Stomach (tissue), 9 donors: ENCODE measurements around the gene CCL14. TPM values are rescaled to one million over a fixed set of nuclear protein-coding genes. Genes with fewer than 3 reads are reported as not detected.

Experiments used
- DNase-seq, 2 donors: peaks; one replicate each; pipeline versions ENCODE4 v3.0.0 to v3.0.0-alpha.2; 2013 to 2019
- H3K27ac ChIP-seq, 5 donors: fragments of 200-600 bp in 4 of 5; sonication (generic) in 4 of 5; one replicate each; pipeline ENCODE4 v1.5.1; 2013 to 2019; ENCODE audit warnings: mild to moderate bottlenecking in 1 of 5, moderate library complexity in 1 of 5
- H3K27me3 ChIP-seq, 3 donors: fragments of 200-600 bp; sonication (generic); one replicate each; pipeline ENCODE4 v1.5.1; 2017 to 2019; ENCODE audit warnings: mixed run types in 1 of 3
- H3K36me3 ChIP-seq, 4 donors: fragments of 200-600 bp; sonication (generic); 1 replicate in 3 of 4; 2 replicates in 1 of 4; pipeline ENCODE4 v1.5.1; 2016 to 2019
- H3K4me1 ChIP-seq, 4 donors: fragments of 200-600 bp; sonication (generic); one replicate each; pipeline ENCODE4 v1.5.1; 2016 to 2019
- H3K4me3 ChIP-seq, 4 donors: fragments of 200-600 bp; sonication (generic) in 3 of 4; one replicate each; pipeline ENCODE4 v1.5.1; 2016 to 2019; ENCODE audit warnings: mild to moderate bottlenecking in 1 of 4
- H3K9me3 ChIP-seq, 4 donors: fragments of 200-600 bp; sonication (generic); one replicate each; pipeline ENCODE4 v1.5.1; 2016 to 2019
- CTCF ChIP-seq, 7 experiments: fragments of 450-650 bp in 4 of 7; fragments of 200-600 bp in 3 of 7; sonication (generic) in 3 of 7; IDR thresholded peaks; one replicate each; pipeline ENCODE4 v1.5.1; 2016 to 2019; ENCODE audit warnings: antibody characterized with exemption in 7 of 7, control low read depth in 2 of 7, mild to moderate bottlenecking in 1 of 7
- EP300 ChIP-seq: sonication (generic); formaldehyde crosslinking; IDR thresholded peaks from one replicate; pipeline ENCODE4 v1.6.1; 2017; ENCODE audit warnings: antibody characterized with exemption
- POLR2A ChIP-seq, 4 donors: fragments of 450-650 bp; IDR thresholded peaks; one replicate each; pipeline ENCODE4 v1.6.1; 2016; ENCODE audit warnings: antibody characterized with exemption in 4 of 4, control low read depth in 2 of 4, mild to moderate bottlenecking in 1 of 4, moderate library complexity in 1 of 4
- POLR2AphosphoS5 ChIP-seq, 3 donors: sonication (generic); formaldehyde crosslinking; IDR thresholded peaks; one replicate each; pipeline ENCODE4 v1.6.1; 2016; ENCODE audit warnings: antibody characterized with exemption in 3 of 3
- WGBS, 5 donors: extraction: QIAGEN DNeasy Blood & Tissue Kit in 3 of 5; methylation state at CpG; one replicate each; pipeline versions ENCODE4 v1.1.5 to v1.1.7; 2013 to 2018; 5-methylcytosine and 5-hydroxymethylcytosine counted together
- intact Hi-C: fragments of 100-400 bp; cut with DNase I; formaldehyde crosslinking; loops from one replicate; pipeline ENCODE4 v1.15.1; 2023; ENCODE audit warnings: low total_unique reads
- polyA plus RNA-seq, 3 donors: library from polyadenylated mRNA; stranded (reverse); fragments of 200-250 nt; gene quantifications; one replicate each; pipeline ENCODE4 v1.2.3, GENCODE V29; 2013
- total RNA-seq, 5 donors: library from RNA; depleted of rRNA; stranded (reverse); fragments of >200 nt; gene quantifications; one replicate each; pipeline versions ENCODE4 v1.1.0 to v1.2.3, GENCODE V29; 2014 to 2016
- donor health status: healthy with polysubstance abuse.
- donor health status: Bipolar disorder and iron deficiency.
- donor health status: healthy.

CCL14 gene
- total and polyA plus RNA-seq, 8 donors, result 0.58 to 80.3 (median 3.3) TPM

- TF ChIP-seq EP300 (no peak), POLR2A (IDR thresholded peaks at IDR 0.05) (no peak)
- Histone ChIP-seq H3K36me3 (no peaks in the 10 kb centered on the region), H3K27ac (no peak overlapping the region), H3K4me1 (no peaks in the 10 kb centered on the region), H3K4me3 (no peak overlapping the region), H3K27me3 (peaks cover 0 to 11% (median 0%) of the 10 kb centered on the region in 3 donors), H3K9me3 (no peaks in the 10 kb centered on the region)
- 67 to 92% (median 79%) methylated on average over 1 of the region's 1 CpG for WGBS, 5 donors
- intact Hi-C loops, result no loop called here
- peak in 1 of 2 donors; percentile 12 for DNase-seq
These were observed 44.4 kb upstream of the CCL14 start for GRCh38 chr17:36030956-36031355.

- Histone ChIP-seq H3K4me1 (peaks cover 0 to 14% (median 6%) of the 10 kb centered on the region in 4 donors), H3K4me3 (no peak overlapping the region), H3K27ac (no peak overlapping the region), H3K36me3 (no peaks in the 10 kb centered on the region), H3K9me3 (peaks cover 0 to 4% (median 2%) of the 10 kb centered on the region in 4 donors), H3K27me3 (peaks cover 0 to 11% (median 0%) of the 10 kb centered on the region in 3 donors)
- TF ChIP-seq CTCF (IDR thresholded peaks at IDR 0.05) (no peak), EP300 (no peak), POLR2AphosphoS5 (IDR thresholded peaks at IDR 0.05) (no peak), POLR2A (IDR thresholded peaks at IDR 0.05) (no peak)
- WGBS, 5 donors, result 65 to 86% (median 70%) methylated on average over 4 of the region's 4 CpGs
- intact Hi-C loops, result no loop called here
- DNase-seq, result no peak
These were observed 41.2 kb upstream of the CCL14 start for GRCh38 chr17:36027761-36028160.

GRCh38 chr17:36024106-36024869 is 37.8 kb upstream of the CCL14 start:
- no peaks in the 10 kb centered on the region for H3K36me3 ChIP-seq
- 38 to 64% (median 44%) methylated on average over 6 of the region's 6 CpGs for WGBS, 5 donors
- DNase-seq, result no peak
- no peak for TF ChIP-seq POLR2AphosphoS5 (IDR thresholded peaks at IDR 0.05)
- TF ChIP-seq EP300, result no peak
- TF ChIP-seq POLR2A (IDR thresholded peaks at IDR 0.05), result no peak
- TF ChIP-seq CTCF (IDR thresholded peaks at IDR 0.05), result no peak
- intact Hi-C loops, result no loop called here
- peaks cover 0 to 6% (median 3%) of the 10 kb centered on the region in 4 donors for H3K9me3 ChIP-seq
- H3K4me1 ChIP-seq, result peaks cover 0 to 14% (median 6%) of the 10 kb centered on the region in 4 donors
- H3K27me3 ChIP-seq, result peaks cover 0 to 13% (median 0%) of the 10 kb centered on the region in 3 donors
- no peak overlapping the region for H3K4me3 ChIP-seq
- no peak overlapping the region for H3K27ac ChIP-seq

- intact Hi-C loops, result no loop called here
- TF ChIP-seq POLR2AphosphoS5 (IDR thresholded peaks at IDR 0.05) (no peak), CTCF (IDR thresholded peaks at IDR 0.05) (no peak), POLR2A (IDR thresholded peaks at IDR 0.05) (no peak)
- Histone ChIP-seq H3K27me3 (peaks cover 0 to 18% (median 0%) of the 10 kb centered on the region in 3 donors), H3K9me3 (peaks cover 0 to 6% (median 3%) of the 10 kb centered on the region in 4 donors), H3K4me3 (no peak overlapping the region), H3K27ac (no peak overlapping the region), H3K4me1 (peaks cover 0 to 8% (median 6%) of the 10 kb centered on the region in 4 donors), H3K36me3 (no peaks in the 10 kb centered on the region)
- WGBS, 5 donors, result 83 to 92% (median 88%) methylated on average over 2 of the region's 2 CpGs
- DNase-seq, result no peak
These were observed 32.9 kb upstream of the CCL14 start for GRCh38 chr17:36019423-36019822.

GRCh38 chr17:36017799-36018198 is 31.3 kb upstream of the CCL14 start, which contains the start of gene CCL23:
Gene CCL23 (minus strand): TSS chr17:36017972. CDS start chr17:36017897, 75 bp downstream.
- Histone ChIP-seq H3K36me3 (no peaks in the 10 kb centered on the region), H3K9me3 (peaks cover 0 to 2% (median 1%) of the 10 kb centered on the region in 4 donors), H3K27me3 (peaks cover 0 to 9% (median 0%) of the 10 kb centered on the region in 3 donors), H3K4me3 (no peak within 1 kb of the TSS), H3K27ac (peak within 1 kb of the TSS in 1 of 5 donors; percentile 18), H3K4me1 (no peaks in the 10 kb centered on the region)
- intact Hi-C loops, result no loop called here
- DNase-seq, result no peak
- TF ChIP-seq CTCF (IDR thresholded peaks at IDR 0.05), result no peak
- no peak for TF ChIP-seq EP300
- TF ChIP-seq POLR2AphosphoS5 (IDR thresholded peaks at IDR 0.05), result no peak
- TF ChIP-seq POLR2A (IDR thresholded peaks at IDR 0.05), result no peak
- WGBS, 5 donors, result 41 to 60% (median 53%) methylated on average over 6 of the region's 6 CpGs
